ENCODE data around the gene OLFM4.

The OLFM4 gene

DNA sequence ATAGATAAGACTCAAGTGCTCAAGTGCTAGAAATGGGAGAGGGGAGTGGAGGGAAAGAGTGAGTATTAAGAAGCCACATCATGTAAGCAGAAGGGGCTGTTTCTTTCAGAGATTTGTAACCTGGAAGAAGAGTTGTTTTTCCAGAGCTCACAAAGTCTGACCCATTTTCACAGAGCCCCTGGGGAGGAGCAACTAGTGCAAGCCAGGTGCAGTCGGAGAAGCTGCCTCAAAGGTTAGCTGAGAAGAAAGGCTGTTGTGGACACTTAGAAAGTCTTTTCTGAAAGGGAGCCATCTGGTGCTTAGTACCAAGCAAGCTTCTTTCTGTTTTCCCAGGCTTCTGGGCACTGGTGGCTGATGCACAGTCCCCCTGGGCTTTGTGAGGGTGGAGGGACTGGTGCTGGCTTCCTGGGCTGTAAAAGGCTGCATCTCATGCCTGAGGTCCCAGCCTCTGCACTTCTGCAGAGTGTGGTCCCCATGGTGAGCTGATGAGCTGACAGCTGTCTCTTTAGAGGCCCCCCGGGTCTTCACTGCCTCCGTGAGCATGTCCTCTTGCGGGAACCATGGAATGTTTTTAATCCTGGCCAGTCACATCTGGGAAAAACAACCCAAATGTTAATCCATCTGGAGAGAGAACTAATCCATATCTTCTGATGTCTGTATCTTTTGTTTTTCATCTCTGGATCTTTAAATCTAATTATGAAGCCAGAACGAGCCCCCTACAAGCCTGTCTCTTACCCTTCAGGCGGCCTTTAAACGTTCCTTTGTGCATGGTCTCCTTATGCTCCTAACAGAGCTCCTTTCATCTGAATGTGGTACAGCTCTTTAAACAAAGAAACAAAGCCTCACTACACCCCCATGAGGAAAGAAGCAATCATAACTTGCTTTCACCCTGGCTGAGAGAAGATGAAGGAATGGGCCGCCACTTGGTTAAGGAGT is 40.2 kb downstream of the OLFM4 start:
- DNase-seq, result no peak

DNA sequence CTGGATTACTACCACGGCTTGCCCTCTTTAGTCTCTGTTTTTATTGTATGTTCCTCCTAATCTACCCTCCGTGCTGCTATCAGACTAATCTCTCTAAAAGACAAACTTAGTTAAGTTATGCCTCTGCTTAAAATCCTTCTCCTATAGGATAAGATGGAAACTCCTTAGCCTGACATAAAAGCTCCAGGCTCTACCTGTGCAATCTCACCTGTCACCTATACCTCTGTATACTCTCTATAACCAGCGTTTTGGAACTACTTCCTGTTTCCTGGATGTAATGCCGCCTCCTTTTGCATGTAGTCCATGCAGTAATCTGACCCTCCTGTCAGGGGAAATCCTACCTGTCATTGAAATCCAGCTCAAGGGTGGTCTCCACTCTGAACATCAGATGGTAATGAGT is 41.2 kb downstream of the OLFM4 start:
- DNase-seq, result no peak

DNA sequence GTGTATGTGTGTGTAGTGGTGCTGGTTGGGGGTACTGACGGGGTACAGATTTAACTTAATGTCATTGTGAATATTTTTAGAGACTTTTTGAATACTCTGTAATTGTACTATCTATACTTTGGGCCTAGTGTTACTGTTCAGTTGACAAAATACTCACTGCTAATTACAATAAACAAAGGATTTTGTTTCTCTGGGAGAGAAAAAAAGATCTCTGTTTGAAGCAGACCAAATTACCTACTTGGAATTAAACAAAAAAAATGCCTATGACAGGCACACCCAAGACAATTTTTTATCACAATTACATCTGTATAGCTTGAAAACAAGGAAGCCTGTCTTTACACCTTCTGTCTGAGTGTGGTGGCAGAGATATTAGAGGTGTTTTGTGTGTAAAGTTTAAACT is 45.1 kb downstream of the OLFM4 start:
- DNase-seq, result no peak

DNA sequence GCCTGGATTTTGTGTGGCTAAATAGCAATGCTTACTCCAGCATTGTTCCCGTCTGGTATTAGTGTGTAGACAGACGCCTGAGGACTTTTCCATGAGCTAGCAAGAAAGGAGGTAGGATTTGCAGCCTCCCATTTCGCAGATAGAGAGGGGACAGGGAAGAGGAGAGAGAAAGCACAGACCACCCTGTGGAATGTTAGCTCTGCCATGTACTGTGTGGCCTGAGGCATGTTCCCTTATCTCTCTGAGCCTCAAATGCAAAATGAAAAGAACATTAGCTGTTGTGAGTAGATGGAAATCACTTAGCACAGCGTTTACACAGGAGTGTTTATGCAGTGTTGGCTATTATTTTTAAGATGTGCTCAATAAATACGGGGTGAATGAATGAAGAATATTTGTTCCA is 45.5 kb downstream of the OLFM4 start:
- DNase-seq, result no peak

DNA sequence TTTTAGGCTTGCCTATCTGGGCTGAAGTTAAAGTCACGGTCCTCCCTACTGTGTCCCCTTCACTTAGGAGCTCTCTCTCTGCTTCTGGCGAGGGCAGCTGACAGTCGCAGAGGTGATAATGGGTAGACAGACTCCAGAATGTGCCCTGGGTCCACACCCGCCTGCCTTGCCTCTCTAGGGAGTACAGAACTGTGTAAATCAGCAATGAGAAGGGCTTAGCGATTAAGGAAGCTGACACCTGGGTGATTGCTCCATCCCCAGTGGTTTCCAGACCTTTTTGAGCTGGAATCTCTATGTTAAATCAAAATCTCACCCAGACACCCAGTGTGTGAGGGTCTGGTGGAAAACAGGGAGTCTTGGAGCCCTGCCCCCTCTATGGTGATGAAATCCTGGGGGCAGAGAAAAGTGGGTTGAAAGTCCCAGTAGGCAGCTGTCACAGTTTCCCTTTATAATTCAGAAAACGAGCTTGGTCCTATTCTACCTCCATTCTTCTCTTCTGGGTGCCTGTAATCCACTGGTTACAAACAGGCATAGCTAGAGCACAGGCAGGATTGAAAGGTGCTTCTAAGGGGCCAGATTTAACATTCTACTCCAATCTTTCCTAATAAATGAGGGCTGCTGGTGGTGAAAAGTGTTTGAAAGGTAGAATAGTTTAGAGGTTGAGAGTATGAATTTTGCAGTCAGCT is 46.9 kb downstream of the OLFM4 start:
- no peak for DNase-seq

DNA sequence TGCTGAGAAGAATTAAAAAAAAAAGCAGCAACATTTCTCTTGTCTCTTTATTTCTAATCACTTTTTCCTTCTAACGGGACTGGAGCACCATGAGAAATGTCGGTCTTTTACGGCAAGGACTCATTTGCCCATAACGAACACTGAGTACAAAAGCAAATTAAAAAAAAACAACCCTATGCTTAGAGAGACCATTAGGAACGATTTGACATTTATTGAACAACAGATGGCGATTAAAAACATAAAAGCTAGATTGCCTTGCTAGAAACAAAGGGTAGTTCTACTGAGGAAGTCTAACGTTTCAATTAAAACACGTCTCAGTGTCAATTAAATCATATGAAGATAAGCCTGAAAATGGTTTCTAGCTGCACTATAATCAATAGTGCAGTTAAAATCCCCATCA is 51.1 kb downstream of the OLFM4 start:
- DNase-seq, result no peak

DNA sequence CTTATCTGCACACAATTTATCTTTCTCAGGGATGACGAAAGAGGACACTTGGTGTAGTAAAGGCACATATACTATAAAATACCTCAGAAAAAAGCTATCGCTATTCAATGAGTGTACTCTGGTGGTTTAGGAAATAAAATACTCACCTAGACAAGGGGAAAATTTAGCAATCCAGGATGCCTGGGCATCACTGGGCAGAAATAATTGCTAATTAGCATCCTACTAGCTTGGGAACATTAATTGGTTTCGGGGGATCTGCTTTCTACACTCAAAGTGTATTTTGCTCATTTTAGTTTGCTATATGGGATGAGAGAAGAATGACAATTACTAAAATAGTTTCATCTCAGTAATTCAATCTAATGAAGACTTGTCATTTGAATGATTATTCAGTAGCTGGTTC is 60.3 kb downstream of the OLFM4 start:
- no peak for DNase-seq

DNA sequence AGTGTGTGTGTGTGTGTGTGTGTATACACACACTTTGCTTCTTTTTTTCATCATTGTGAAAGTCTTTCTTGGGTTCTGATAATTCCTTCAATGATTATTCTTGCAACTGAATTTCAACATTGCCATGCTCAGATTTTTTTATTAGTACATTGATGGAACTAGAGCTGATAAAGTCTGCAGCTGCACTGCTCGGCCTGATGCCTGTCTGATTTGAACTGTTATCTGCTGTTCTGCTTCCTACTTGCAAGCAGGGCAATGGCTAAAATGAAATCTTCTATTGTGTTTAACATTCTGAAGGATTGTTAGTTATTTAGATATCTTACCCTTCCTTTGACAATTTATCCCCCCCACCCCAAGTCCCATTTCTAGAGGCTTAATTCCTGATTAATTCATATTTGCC is 61.3 kb downstream of the OLFM4 start:
- DNase-seq, result no peak

DNA sequence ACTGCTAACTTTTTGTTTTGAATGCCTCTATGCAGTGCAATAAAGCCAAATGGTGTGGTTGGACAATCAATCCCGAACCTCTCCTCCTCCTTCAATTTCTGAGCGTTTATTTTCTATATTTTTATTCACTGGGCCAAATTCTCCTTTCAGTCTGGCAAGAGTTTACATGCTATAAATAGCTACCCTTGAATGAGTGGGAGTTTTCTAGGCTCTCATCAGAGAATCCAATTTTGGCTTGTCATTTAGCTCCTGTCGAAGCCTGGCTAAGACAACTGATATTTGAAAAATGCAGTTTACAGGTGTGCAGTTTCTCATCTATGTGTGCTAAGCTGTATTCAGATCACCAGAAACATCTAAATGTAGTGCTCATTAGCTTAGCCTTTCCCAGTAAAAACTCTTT is 61.8 kb downstream of the OLFM4 start:
- DNase-seq, result no peak

DNA sequence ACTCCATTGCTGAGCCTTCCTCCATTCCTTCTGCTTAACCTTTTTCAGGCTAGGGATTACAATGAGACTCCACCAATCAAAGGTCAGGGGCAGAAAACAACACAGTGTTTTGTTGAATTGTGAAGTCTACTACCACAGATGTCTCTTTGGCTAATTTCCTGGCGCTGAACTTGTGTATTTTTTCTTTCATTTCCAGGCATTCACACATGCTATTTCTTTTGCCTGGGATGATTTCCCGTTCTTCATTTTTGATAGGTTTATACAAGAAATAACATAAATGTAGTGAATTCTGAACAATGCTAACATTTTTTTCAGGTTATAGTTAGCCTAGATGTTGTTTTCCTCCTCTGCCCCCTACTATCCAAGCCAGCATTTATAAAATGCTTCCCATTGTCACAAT is 64.3 kb downstream of the OLFM4 start:
- DNase-seq, result no peak

DNA sequence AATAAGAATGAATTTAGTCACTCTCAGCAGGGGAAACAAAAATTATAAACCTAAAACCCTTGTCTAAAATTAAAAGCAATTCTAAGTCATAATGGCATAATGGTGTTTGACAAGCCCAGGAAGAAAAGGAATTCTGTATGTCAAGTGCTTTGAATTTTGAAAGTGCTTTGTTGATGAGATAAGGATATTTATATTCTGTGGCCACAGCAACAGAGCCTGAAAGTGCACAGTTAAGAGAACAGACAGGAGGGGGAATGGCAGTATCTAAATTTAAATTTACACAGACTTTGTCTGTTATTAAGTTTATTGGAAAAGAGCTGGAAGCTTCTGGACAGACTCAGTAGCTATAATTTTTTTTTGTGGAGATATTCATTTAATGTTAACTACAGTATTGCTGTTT is 69.8 kb downstream of the OLFM4 start:
- DNase-seq, result no peak

DNA sequence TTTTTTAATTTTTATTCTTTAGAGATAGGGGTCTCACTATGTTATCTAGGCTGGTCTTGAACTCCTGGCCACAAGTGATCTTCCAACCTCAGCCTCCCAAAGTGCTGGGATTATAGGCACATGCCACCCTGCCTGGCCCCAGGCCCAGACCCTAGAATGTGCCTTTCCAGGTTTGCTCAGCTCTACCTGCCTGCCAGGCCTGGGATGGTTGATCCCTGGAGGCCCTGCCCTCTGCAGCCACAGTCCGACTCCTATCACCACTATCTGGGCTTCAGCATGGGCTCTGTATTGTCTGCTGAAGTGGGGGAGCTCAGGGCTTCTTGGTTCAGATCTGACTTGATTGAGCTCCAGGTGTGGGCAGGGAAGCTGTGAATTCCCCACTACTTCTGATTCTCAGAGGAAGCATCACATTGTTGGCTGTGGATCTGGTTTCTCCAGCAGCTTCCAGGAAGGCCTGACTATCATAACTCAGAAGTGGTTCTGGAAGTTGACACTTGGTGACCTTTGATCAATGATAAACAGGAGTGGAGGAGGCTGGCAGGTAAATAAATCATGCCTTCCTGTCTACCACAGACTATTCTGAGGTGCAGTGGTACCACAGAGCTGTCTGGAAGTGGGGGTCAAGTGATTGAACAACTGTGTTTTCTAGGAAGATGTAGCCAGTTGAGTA is 71.9 kb downstream of the OLFM4 start:
- no peak for DNase-seq

Data from SHP77 treated with DMSO at 0.1 percent for 48 hours (cell line).